ENCODE results near the gene ELOVL7.

DNA sequence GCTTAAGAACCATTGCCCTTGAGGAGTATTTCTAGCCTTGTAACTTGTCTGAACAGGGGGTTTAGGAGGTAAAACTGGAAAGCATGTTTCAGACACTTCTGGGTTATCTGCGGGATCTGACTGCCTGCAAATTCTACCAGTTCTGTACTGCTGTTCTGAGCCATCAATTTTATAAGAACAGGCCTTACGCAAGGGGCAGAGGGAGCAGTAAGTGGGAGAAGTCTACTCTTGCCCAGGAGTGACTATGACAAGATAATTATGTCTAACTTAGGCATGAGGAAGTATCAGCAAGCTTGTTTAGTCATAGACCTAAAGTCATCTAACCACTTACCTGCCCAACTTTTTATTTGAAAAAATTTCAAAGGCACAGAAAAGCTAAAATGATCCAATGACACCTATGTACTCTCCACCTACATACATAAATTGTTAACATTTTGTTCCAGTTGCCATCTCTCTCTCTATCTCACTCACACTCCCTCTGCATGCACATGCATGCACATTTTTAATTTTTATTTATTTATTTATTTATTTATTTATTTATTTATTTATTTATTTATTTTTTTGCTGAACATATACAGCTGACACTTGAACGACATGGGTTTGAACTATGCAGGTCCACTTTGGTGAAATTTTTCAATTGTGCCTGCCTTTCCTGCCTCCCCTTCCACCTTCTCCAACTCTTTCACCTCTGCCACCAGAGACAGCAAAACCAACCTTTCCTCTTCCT, 125.7 kb downstream of the ELOVL7 start:
- TF ChIP-seq, protein P1, sequence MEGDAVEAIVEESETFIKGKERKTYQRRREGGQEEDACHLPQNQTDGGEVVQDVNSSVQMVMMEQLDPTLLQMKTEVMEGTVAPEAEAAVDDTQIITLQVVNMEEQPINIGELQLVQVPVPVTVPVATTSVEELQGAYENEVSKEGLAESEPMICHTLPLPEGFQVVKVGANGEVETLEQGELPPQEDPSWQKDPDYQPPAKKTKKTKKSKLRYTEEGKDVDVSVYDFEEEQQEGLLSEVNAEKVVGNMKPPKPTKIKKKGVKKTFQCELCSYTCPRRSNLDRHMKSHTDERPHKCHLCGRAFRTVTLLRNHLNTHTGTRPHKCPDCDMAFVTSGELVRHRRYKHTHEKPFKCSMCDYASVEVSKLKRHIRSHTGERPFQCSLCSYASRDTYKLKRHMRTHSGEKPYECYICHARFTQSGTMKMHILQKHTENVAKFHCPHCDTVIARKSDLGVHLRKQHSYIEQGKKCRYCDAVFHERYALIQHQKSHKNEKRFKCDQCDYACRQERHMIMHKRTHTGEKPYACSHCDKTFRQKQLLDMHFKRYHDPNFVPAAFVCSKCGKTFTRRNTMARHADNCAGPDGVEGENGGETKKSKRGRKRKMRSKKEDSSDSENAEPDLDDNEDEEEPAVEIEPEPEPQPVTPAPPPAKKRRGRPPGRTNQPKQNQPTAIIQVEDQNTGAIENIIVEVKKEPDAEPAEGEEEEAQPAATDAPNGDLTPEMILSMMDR (IDR thresholded peaks at IDR 0.05 in 2 of 3, conservative IDR thresholded peaks at IDR 0.05 in 1 of 3; ENCODE audit: borderline replicate concordance in 1 of 3, insufficient read depth in 1 of 3, low read depth in 2 of 3, low read length in 2 of 3), result no peak
- TF ChIP-seq EZH2phosphoT487 (IDR thresholded peaks at IDR 0.05; ENCODE audit: borderline replicate concordance) (no peak), EZH2 (IDR thresholded peaks at IDR 0.05) (no peak), YY1 (IDR thresholded peaks at IDR 0.05; ENCODE audit: extremely low read depth, insufficient replicate concordance, low read depth, low read length) (no peak), POLR2AphosphoS5 (IDR thresholded peaks at IDR 0.05; ENCODE audit: low read depth, low read length) (no peak), POLR2A (IDR thresholded peaks at IDR 0.05; ENCODE audit: borderline replicate concordance, extremely low read depth, insufficient read depth, insufficient read length) (no peak), SP1 (IDR thresholded peaks at IDR 0.05; ENCODE audit: low read depth) (no peak)
- TF ChIP-seq, protein P2, sequence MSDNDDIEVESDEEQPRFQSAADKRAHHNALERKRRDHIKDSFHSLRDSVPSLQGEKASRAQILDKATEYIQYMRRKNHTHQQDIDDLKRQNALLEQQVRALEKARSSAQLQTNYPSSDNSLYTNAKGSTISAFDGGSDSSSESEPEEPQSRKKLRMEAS (IDR thresholded peaks at IDR 0.05), result no peak
